Retinal pigment epithelial cell (primary cell): Measurements from ENCODE around the gene MICOS13.

Experiments used
- DNase-seq: peaks from one replicate; pipeline ENCODE4 v3.0.0-alpha.2; 2010; ENCODE audit warnings: low read depth
- H3K4me3 ChIP-seq: 2 replicates; pipeline ENCODE4 v1.5.1; 2011; ENCODE audit warnings: mild to moderate bottlenecking, low read length, control low read depth, moderate library complexity
- CTCF ChIP-seq: conservative IDR thresholded peaks from 2 replicates; pipeline ENCODE4 v1.5.1; 2011; ENCODE audit warnings: low read depth, low read length, control low read depth, inconsistent platforms

MICOS13 gene

GRCh38 chr19:5637971-5638370 is 42.3 kb downstream of the MICOS13 start:
- no peak overlapping the region for H3K4me3 ChIP-seq
- DNase-seq, result no peak
- no peak for TF ChIP-seq CTCF

- DNase-seq, result no peak
- no peak for TF ChIP-seq CTCF
- no peak overlapping the region for H3K4me3 ChIP-seq
Measured at GRCh38 chr19:5635427-5635826, 44.9 kb downstream of the MICOS13 start.

- no peak for DNase-seq
- H3K4me3 ChIP-seq, result no peak overlapping the region
- no peak for TF ChIP-seq CTCF
Measured at GRCh38 chr19:5632657-5633056, 47.7 kb downstream of the MICOS13 start.

GRCh38 chr19:5632241-5632612 is 48.1 kb downstream of the MICOS13 start:
- DNase-seq, result no peak
- H3K4me3 ChIP-seq, result no peak overlapping the region
- TF ChIP-seq CTCF, result no peak

GRCh38 chr19:5631567-5632240 is 48.6 kb downstream of the MICOS13 start:
- DNase-seq, result no peak
- no peak overlapping the region for H3K4me3 ChIP-seq
- TF ChIP-seq CTCF, result no peak

GRCh38 chr19:5628919-5629481 is 51.3 kb downstream of the MICOS13 start:
- DNase-seq, result no peak
- H3K4me3 ChIP-seq, result no peak overlapping the region
- TF ChIP-seq CTCF, result no peak

- DNase-seq, result no peak
- no peak for TF ChIP-seq CTCF
- H3K4me3 ChIP-seq, result no peak overlapping the region
Measured at GRCh38 chr19:5628461-5628860, 51.9 kb downstream of the MICOS13 start.
